ENCODE results near the gene OR13D1. TPM values are rescaled to one million over a fixed set of nuclear protein-coding genes. Genes with fewer than 3 reads are reported as not detected.

Gene OR13D1
- total RNA-seq, 1 donor from 2014 or later, result not detected

DNA sequence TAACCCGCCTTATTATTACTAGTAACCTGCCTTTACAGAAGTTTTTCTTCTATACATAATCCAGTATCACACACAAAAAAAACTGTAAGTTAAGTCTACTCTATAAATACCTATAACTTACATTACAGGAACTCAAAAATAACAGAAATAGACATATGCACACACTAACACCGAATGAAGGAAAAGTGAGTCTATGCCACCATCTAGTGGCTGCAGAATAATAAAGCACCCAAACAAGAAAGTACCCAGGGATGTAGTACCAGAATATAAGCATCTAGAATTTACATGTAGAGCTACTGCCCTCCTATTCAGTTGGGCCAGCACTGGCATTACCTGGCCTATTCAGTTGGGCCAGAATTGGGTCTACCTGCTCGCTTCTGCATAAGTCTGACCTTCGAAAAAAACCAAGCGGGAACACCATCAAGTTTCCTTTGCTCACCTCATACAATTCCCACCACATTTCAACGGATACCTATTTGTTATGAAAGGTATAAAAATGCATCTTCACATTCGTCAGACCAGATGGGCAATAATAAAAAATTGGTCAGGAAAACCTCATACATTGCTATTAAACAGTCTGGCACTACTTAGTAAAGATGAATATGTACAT, 49.2 kb downstream of the OR13D1 start:
- DNase-seq (no peak), ATAC-seq (no peak)
- intact Hi-C loops (cut with DNase I), result no loop called here
- H3K9me3 ChIP-seq, result no peaks in the 10 kb centered on the region
- H3K27ac ChIP-seq, result no peak overlapping the region
- no peaks in the 10 kb centered on the region for H3K36me3 ChIP-seq
- H3K27me3 ChIP-seq (ENCODE audit: low read depth), result no peaks in the 10 kb centered on the region
- TF ChIP-seq CTCF (IDR thresholded peaks at IDR 0.05), result peak; percentile 78
- peaks cover 2% of the 10 kb centered on the region for H3K4me1 ChIP-seq
- H3K4me3 ChIP-seq, result no peak overlapping the region

Other genes starting within 250 kb of the OR13D1 start
- not detected for gene OR13F1, start 190.3 kb upstream of the OR13D1 start, total RNA-seq
- gene OR13C4, start 167.3 kb upstream of the OR13D1 start, total RNA-seq, result not detected
- gene OR13C3, start 157.7 kb upstream of the OR13D1 start, total RNA-seq, result not detected
- not detected for gene OR13C8, start 125.3 kb upstream of the OR13D1 start, total RNA-seq
- gene OR13C5, start 95.1 kb upstream of the OR13D1 start, total RNA-seq, result not detected
- gene OR13C2, start 88.9 kb upstream of the OR13D1 start, total RNA-seq, result not detected
- not detected for gene OR13C9, start 76.3 kb upstream of the OR13D1 start, total RNA-seq
- 25.6 TPM for gene NIPSNAP3A, start 53.2 kb downstream of the OR13D1 start, total RNA-seq
- 2.5 TPM for gene NIPSNAP3B, start 69.6 kb downstream of the OR13D1 start, total RNA-seq
- gene ABCA1, start 233.6 kb downstream of the OR13D1 start, total RNA-seq, result 46.8 TPM